Measurements from ENCODE around the gene NRTN.
"Not testable (repeated sequence)": the region's sequence is repeated elsewhere in the genome, so short reads cannot be mapped to it uniquely, and the experiment has no call there.

DNA sequence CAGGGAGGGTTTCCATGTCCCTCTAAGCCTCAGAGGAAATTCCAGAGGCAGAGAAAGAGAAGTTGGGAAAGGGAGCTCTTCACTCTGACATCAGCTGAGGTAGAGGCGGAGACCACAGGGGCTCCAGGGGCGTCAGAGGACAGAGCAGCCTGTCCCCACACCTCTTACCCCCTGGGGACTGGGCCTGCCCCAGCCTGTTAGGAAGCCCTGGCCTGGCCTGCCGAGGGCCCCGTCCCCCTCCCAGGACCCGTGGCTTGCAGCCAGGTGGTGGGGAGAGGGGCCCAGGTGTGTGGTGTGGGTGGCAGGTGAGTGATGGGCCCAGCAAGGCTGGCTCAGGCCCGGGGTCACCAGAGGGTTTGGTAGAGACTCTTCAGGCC is 36.9 kb downstream of the NRTN start:
- TF ChIP-seq, protein P1, sequence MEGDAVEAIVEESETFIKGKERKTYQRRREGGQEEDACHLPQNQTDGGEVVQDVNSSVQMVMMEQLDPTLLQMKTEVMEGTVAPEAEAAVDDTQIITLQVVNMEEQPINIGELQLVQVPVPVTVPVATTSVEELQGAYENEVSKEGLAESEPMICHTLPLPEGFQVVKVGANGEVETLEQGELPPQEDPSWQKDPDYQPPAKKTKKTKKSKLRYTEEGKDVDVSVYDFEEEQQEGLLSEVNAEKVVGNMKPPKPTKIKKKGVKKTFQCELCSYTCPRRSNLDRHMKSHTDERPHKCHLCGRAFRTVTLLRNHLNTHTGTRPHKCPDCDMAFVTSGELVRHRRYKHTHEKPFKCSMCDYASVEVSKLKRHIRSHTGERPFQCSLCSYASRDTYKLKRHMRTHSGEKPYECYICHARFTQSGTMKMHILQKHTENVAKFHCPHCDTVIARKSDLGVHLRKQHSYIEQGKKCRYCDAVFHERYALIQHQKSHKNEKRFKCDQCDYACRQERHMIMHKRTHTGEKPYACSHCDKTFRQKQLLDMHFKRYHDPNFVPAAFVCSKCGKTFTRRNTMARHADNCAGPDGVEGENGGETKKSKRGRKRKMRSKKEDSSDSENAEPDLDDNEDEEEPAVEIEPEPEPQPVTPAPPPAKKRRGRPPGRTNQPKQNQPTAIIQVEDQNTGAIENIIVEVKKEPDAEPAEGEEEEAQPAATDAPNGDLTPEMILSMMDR (IDR thresholded peaks at IDR 0.05; ENCODE audit: low read depth, low read length, poor library complexity, severe bottlenecking): not testable (repeated sequence)
- TF ChIP-seq EZH2phosphoT487 (IDR thresholded peaks at IDR 0.05; ENCODE audit: borderline replicate concordance, low read length): not testable (repeated sequence)

Data from DOHH2 (cell line).